ENCODE data around the gene PMS1.
A peak's percentile ranks its signal among the peaks of the same experiment; 100 is the strongest.
"Not testable (repeated sequence)": the region's sequence is repeated elsewhere in the genome, so short reads cannot be mapped to it uniquely, and the experiment has no call there.

Gene PMS1
- long read RNA-seq, transcript PMS1-213 (13 exons, 3,225 nt), result major isoform, 12 of 104 reads
- long read RNA-seq, partial matches to known transcripts, result 34 of 104 reads
- long read RNA-seq, other reads (novel, unspliced or antisense), result 46 of 104 reads

- no peaks in the 10 kb centered on the region for H3K27me3 ChIP-seq (ENCODE audit: insufficient read depth, poor library complexity, severe bottlenecking)
- DNase-seq (ENCODE audit: low read depth in 1 of 2, low spot score in 1 of 2), result peak; percentile 82 to 94
- peak within 1 kb of the TSS; percentile 88 for H3K27ac ChIP-seq (replicated peaks)
- peak; percentile 59 for TF ChIP-seq REST (IDR thresholded peaks at IDR 0.05; ENCODE audit: insufficient replicate concordance, low read depth)
- TF ChIP-seq SPI1 (IDR thresholded peaks at IDR 0.05; ENCODE audit: borderline replicate concordance, low read depth), result no peak
- TF ChIP-seq, protein P1, sequence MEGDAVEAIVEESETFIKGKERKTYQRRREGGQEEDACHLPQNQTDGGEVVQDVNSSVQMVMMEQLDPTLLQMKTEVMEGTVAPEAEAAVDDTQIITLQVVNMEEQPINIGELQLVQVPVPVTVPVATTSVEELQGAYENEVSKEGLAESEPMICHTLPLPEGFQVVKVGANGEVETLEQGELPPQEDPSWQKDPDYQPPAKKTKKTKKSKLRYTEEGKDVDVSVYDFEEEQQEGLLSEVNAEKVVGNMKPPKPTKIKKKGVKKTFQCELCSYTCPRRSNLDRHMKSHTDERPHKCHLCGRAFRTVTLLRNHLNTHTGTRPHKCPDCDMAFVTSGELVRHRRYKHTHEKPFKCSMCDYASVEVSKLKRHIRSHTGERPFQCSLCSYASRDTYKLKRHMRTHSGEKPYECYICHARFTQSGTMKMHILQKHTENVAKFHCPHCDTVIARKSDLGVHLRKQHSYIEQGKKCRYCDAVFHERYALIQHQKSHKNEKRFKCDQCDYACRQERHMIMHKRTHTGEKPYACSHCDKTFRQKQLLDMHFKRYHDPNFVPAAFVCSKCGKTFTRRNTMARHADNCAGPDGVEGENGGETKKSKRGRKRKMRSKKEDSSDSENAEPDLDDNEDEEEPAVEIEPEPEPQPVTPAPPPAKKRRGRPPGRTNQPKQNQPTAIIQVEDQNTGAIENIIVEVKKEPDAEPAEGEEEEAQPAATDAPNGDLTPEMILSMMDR (IDR thresholded peaks at IDR 0.05; ENCODE audit: insufficient read depth, low read length), result no peak
- peak; percentile 15; the same call in 1 of the 2 replicates for TF ChIP-seq GABPA (IDR thresholded peaks at IDR 0.05; ENCODE audit: low read depth)
- peak; percentile 91 for TF ChIP-seq POLR2AphosphoS5 (IDR thresholded peaks at IDR 0.05; ENCODE audit: low read depth)
- peak within 1 kb of the TSS; percentile 92 for H3K4me3 ChIP-seq (replicated peaks; ENCODE audit: insufficient read depth, low read length)
These were observed at the start of gene PMS1, which contains the start of gene ORMDL1 for GRCh38 chr2:189783927-189784867. Gene PMS1 (plus strand): TSS chr2:189784450. CDS start chr2:189791810, 7,360 bp downstream. Gene ORMDL1 (minus strand): TSS chr2:189784339. CDS start chr2:189782595, 1,744 bp downstream.

DNA sequence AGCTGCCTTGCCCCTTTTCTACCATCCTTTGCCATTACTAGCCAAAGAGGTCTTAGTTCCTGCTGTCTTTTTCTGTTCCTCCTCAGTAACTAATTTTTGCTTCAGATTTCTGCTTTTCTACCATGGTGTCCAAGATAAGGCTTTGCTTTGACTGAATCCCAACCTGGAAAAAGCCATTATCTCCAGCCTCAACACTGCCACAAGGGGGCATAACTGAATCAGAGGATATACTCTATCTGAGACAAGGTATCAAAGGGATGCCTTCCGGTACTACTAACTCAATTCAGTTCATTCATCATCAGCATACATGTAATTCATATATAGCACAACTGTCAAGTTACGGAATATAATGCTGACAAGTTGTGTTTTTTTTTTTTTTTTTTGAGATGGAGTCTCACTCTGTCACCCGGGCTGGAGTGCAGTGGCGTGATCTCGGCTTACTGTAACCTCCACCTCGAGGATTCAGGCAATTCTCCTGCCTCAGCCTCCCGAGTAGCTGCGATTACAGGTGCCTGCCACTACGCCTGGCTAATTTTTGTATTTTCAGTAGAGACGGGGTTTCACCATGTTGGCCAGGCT is 33.1 kb upstream of the PMS1 start:
- no peak overlapping the region for H3K27ac ChIP-seq (replicated peaks)
- no peak for TF ChIP-seq POLR2AphosphoS5 (IDR thresholded peaks at IDR 0.05; ENCODE audit: low read depth)
- TF ChIP-seq, protein P1 (IDR thresholded peaks at IDR 0.05; ENCODE audit: insufficient read depth, low read length), result peak; percentile 61
- no peak for TF ChIP-seq GABPA (IDR thresholded peaks at IDR 0.05; ENCODE audit: low read depth)
- H3K4me3 ChIP-seq (replicated peaks; ENCODE audit: insufficient read depth, low read length), result no peak overlapping the region
- DNase-seq (ENCODE audit: low read depth in 1 of 2, low spot score in 1 of 2), result peak in 1 of 2 experiments; percentile 48
- no peaks in the 10 kb centered on the region for H3K27me3 ChIP-seq (ENCODE audit: insufficient read depth, poor library complexity, severe bottlenecking)

DNA sequence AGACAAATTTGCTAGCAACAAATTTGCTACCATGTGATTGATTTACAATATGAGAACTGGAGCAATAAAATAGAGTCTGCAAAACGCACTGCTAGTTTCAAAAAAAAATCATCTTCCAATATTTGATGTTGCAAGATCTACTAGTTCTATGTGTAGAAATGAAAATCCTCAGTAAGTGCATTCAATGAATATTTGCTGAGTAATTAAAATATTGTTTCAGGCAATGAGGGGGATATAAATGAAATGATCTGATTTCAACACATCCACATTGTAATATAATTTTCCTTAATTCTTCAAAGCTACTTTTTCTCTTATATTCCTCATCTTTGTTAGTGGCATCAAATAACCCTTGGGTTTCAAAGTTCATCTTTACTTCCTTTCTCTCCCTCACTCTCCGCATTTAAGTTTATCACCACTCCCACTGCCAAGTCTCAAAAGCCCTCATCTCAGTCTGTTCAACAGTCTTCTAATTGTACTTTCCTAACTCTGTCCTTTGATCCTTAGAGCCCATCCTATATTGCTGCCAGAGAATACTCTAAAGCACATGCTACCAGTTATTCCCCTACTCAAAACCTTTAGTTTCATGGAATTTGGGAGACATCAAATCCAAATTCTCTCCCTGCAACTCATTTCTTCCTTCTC is 27.8 kb upstream of the PMS1 start:
- Histone ChIP-seq H3K4me3 (replicated peaks; ENCODE audit: insufficient read depth, low read length) (no peak overlapping the region), H3K27ac (replicated peaks) (no peak overlapping the region), H3K27me3 (ENCODE audit: insufficient read depth, poor library complexity, severe bottlenecking) (no peaks in the 10 kb centered on the region)
- DNase-seq (ENCODE audit: low read depth in 1 of 2, low spot score in 1 of 2), result no peak
- TF ChIP-seq REST (IDR thresholded peaks at IDR 0.05; ENCODE audit: insufficient replicate concordance, low read depth) (no peak), POLR2AphosphoS5 (IDR thresholded peaks at IDR 0.05; ENCODE audit: low read depth) (no peak), GABPA (IDR thresholded peaks at IDR 0.05; ENCODE audit: low read depth) (no peak), SPI1 (IDR thresholded peaks at IDR 0.05; ENCODE audit: borderline replicate concordance, low read depth) (no peak)
- TF ChIP-seq, protein P1 (IDR thresholded peaks at IDR 0.05; ENCODE audit: insufficient read depth, low read length), result no peak

DNA sequence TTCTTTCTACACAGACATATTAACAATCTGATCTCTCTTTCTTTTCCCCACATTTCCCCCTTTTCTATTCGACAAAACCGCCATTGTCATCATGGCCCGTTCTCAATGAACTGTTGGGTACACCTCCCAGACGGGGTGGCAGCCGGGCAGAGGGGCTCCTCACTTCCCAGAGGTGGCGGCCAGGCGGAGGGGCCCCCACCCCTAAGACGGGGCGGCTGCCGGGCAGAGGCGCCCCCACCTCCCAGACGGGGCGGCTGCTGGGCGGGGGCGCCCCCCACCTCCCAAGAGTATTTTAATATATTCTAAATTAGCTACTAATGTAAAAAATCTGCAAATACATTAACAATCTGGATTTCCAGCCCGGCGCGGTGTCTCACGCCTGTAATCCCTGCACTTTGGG is 24.1 kb upstream of the PMS1 start:
- DNase-seq (ENCODE audit: low read depth in 1 of 2, low spot score in 1 of 2); H3K27me3 ChIP-seq (ENCODE audit: insufficient read depth, poor library complexity, severe bottlenecking); H3K27ac ChIP-seq (replicated peaks); H3K4me3 ChIP-seq (replicated peaks; ENCODE audit: insufficient read depth, low read length): not testable (repeated sequence)
